Measurements from ENCODE around the gene CACFD1.

CACFD1 gene

GRCh38 chr9:133461975-133462374 is 2.2 kb downstream of the CACFD1 start:
- H3K4me3 ChIP-seq (ENCODE audit: insufficient read depth, low read depth, low read length, poor library complexity, severe bottlenecking) = no peak overlapping the region
- DNase-seq = no peak
- H3K27ac ChIP-seq (ENCODE audit: insufficient read depth, low read length, poor library complexity, severe bottlenecking) = no peak overlapping the region
- no peaks in the 10 kb centered on the region for H3K36me3 ChIP-seq (ENCODE audit: control insufficient read depth, insufficient read depth, low read length)
- peaks cover 9% of the 10 kb centered on the region for H3K4me1 ChIP-seq (ENCODE audit: control insufficient read depth, insufficient read depth, low read length, poor library complexity, severe bottlenecking)
- H3K27me3 ChIP-seq (replicated peaks; ENCODE audit: control insufficient read depth, insufficient read depth, low read length, poor library complexity, severe bottlenecking) = no peaks in the 10 kb centered on the region
- no peaks in the 10 kb centered on the region for H3K9me3 ChIP-seq (ENCODE audit: control insufficient read depth, low read length)

DNA sequence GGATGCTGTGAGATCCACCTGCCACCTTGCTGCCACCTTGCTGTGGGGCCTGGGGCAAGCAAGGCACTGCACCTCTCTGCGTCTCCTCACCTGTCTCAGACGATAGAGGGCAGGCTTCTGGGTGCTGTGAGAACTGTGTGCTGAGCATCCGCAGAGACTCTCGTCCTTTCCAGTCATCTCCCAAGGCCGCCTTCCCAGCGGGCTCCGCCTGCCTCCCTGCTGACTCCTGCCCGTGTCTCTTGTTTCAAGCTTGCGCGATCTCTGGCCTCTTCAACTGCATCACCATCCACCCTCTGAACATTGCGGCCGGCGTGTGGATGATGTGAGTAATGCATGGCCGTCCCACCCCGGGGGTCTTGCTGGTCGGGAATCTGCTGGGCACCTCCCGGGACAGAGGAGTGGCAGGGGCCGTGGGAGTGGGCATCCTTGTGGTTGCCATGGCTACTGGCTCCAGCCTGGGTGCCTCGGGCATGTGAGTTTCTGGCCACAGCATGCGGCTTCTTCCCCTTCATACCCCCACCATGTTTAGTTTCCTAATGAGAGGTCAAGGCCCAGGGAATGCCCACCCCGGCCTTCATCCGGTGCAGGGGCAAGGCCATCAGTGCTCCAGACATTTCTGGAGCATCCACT is 3.6 kb downstream of the CACFD1 start:
- H3K4me1 ChIP-seq (ENCODE audit: control insufficient read depth, insufficient read depth, low read length, poor library complexity, severe bottlenecking) = peaks cover 9% of the 10 kb centered on the region
- H3K4me3 ChIP-seq (ENCODE audit: insufficient read depth, low read depth, low read length, poor library complexity, severe bottlenecking) = no peak overlapping the region
- H3K9me3 ChIP-seq (ENCODE audit: control insufficient read depth, low read length) = no peaks in the 10 kb centered on the region
- H3K27me3 ChIP-seq (replicated peaks; ENCODE audit: control insufficient read depth, insufficient read depth, low read length, poor library complexity, severe bottlenecking) = no peaks in the 10 kb centered on the region
- DNase-seq = no peak
- H3K36me3 ChIP-seq (ENCODE audit: control insufficient read depth, insufficient read depth, low read length) = no peaks in the 10 kb centered on the region
- H3K27ac ChIP-seq (ENCODE audit: insufficient read depth, low read length, poor library complexity, severe bottlenecking) = no peak overlapping the region

DNA sequence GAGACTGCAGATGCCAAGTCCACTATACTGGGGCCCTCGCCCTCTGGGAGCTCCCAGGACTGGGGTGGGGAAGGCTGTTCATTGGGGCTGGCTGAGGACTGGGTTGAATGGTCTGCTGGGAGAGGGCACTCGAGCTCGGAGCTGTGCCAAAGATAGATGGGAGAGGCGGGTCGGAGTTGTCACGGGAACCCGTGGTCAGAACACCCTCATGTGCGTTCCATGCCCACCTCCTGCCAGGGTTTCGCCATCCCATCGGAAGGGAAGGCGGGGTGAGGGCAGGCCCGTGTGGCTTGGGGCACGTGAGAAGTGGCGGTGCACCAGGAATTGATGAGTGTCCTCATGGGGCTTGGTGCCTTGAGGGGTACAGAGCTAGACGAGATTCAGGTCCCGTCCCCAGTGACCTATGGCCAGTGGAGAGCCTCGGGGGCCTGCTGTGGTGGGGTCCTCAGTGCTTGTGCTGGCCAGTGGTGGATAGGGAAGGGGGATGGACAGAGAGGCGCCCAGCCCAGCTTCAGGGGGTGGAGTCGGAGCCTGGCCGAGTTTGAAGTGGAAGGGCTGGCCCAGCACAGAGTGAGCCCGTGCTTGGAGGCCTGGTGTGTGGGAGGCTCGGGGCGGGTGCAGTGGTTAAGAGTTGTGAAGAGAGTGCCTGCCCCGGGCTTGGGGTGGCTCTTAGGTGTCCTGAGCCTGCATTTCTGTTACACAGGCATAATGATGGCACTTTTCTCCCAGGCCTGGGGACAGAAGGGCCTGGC is 4.3 kb downstream of the CACFD1 start:
- Histone ChIP-seq H3K27me3 (replicated peaks; ENCODE audit: control insufficient read depth, insufficient read depth, low read length, poor library complexity, severe bottlenecking) (no peaks in the 10 kb centered on the region), H3K4me1 (ENCODE audit: control insufficient read depth, insufficient read depth, low read length, poor library complexity, severe bottlenecking) (peaks cover 6% of the 10 kb centered on the region), H3K36me3 (ENCODE audit: control insufficient read depth, insufficient read depth, low read length) (no peaks in the 10 kb centered on the region), H3K9me3 (ENCODE audit: control insufficient read depth, low read length) (no peaks in the 10 kb centered on the region), H3K27ac (ENCODE audit: insufficient read depth, low read length, poor library complexity, severe bottlenecking) (no peak overlapping the region), H3K4me3 (ENCODE audit: insufficient read depth, low read depth, low read length, poor library complexity, severe bottlenecking) (no peak overlapping the region)
- DNase-seq = no peak

- DNase-seq = no peak
Observed at GRCh38 chr9:133464638-133465037, 4.9 kb downstream of the CACFD1 start.

DNA sequence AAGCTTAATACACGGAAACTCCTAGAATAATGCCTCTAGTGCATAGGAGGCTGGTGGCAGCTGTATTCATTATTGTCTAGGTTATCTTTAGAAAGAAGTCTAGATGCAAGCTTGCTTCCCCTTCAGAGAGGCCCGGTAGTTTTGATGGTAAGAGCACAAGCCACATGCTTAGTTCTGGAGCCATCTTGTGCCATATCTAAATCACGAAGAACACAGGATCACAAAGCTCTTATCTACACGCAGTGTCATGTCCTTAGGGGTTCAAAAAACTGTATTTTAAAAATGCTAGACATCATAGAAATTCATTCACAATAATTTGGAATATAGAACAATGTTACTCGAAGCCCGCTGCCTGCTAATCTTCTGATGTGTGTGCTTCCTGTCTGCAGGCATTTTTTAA is 6.2 kb downstream of the CACFD1 start:
- Histone ChIP-seq H3K27ac (ENCODE audit: insufficient read depth, low read length, poor library complexity, severe bottlenecking) (no peak overlapping the region), H3K4me3 (ENCODE audit: insufficient read depth, low read depth, low read length, poor library complexity, severe bottlenecking) (no peak overlapping the region), H3K9me3 (ENCODE audit: control insufficient read depth, low read length) (no peaks in the 10 kb centered on the region), H3K36me3 (ENCODE audit: control insufficient read depth, insufficient read depth, low read length) (no peaks in the 10 kb centered on the region), H3K4me1 (ENCODE audit: control insufficient read depth, insufficient read depth, low read length, poor library complexity, severe bottlenecking) (no peaks in the 10 kb centered on the region), H3K27me3 (replicated peaks; ENCODE audit: control insufficient read depth, insufficient read depth, low read length, poor library complexity, severe bottlenecking) (no peaks in the 10 kb centered on the region)
- no peak for DNase-seq

More at GRCh38 chr9:133464638-133465037, 4.9 kb downstream of the CACFD1 start:
- Histone ChIP-seq H3K27me3 (replicated peaks; ENCODE audit: control insufficient read depth, insufficient read depth, low read length, poor library complexity, severe bottlenecking) (no peaks in the 10 kb centered on the region), H3K4me3 (ENCODE audit: insufficient read depth, low read depth, low read length, poor library complexity, severe bottlenecking) (no peak overlapping the region), H3K9me3 (ENCODE audit: control insufficient read depth, low read length) (no peaks in the 10 kb centered on the region), H3K36me3 (ENCODE audit: control insufficient read depth, insufficient read depth, low read length) (no peaks in the 10 kb centered on the region), H3K27ac (ENCODE audit: insufficient read depth, low read length, poor library complexity, severe bottlenecking) (no peak overlapping the region), H3K4me1 (ENCODE audit: control insufficient read depth, insufficient read depth, low read length, poor library complexity, severe bottlenecking) (peaks cover 2% of the 10 kb centered on the region)

DNA sequence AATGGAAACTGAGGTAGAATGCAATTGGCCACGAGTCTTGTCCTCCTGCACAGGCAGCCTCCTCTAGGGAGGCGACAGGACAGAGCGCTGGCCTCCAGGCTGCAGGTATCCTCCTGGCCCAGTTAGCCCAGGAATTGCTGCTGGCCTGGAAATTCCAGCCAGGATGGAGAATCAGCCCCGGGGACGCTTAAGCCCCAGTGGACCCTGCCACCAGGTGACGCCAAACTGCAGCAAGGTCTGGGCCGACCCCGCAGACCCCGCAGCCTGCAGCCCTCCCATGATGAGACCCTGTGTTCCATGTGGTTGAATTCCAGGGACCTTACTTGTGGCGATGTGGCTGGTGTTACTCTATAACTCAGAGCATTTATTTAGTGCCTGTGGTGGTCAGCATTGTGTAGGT is 7.3 kb downstream of the CACFD1 start:
- DNase-seq = no peak
- Histone ChIP-seq H3K4me1 (ENCODE audit: control insufficient read depth, insufficient read depth, low read length, poor library complexity, severe bottlenecking) (no peaks in the 10 kb centered on the region), H3K27me3 (replicated peaks; ENCODE audit: control insufficient read depth, insufficient read depth, low read length, poor library complexity, severe bottlenecking) (no peaks in the 10 kb centered on the region), H3K4me3 (ENCODE audit: insufficient read depth, low read depth, low read length, poor library complexity, severe bottlenecking) (no peak overlapping the region), H3K9me3 (ENCODE audit: control insufficient read depth, low read length) (no peaks in the 10 kb centered on the region), H3K36me3 (ENCODE audit: control insufficient read depth, insufficient read depth, low read length) (no peaks in the 10 kb centered on the region), H3K27ac (ENCODE audit: insufficient read depth, low read length, poor library complexity, severe bottlenecking) (no peak overlapping the region)

- Histone ChIP-seq H3K27me3 (replicated peaks; ENCODE audit: control insufficient read depth, insufficient read depth, low read length, poor library complexity, severe bottlenecking) (no peaks in the 10 kb centered on the region), H3K9me3 (ENCODE audit: control insufficient read depth, low read length) (no peaks in the 10 kb centered on the region), H3K27ac (ENCODE audit: insufficient read depth, low read length, poor library complexity, severe bottlenecking) (no peak overlapping the region), H3K4me3 (ENCODE audit: insufficient read depth, low read depth, low read length, poor library complexity, severe bottlenecking) (no peak overlapping the region), H3K36me3 (ENCODE audit: control insufficient read depth, insufficient read depth, low read length) (no peaks in the 10 kb centered on the region), H3K4me1 (ENCODE audit: control insufficient read depth, insufficient read depth, low read length, poor library complexity, severe bottlenecking) (no peaks in the 10 kb centered on the region)
- no peak for DNase-seq
Observed at GRCh38 chr9:133468374-133468773, 8.6 kb downstream of the CACFD1 start.

- Histone ChIP-seq H3K36me3 (ENCODE audit: control insufficient read depth, insufficient read depth, low read length) (no peaks in the 10 kb centered on the region), H3K27ac (ENCODE audit: insufficient read depth, low read length, poor library complexity, severe bottlenecking) (no peak overlapping the region), H3K27me3 (replicated peaks; ENCODE audit: control insufficient read depth, insufficient read depth, low read length, poor library complexity, severe bottlenecking) (no peaks in the 10 kb centered on the region), H3K9me3 (ENCODE audit: control insufficient read depth, low read length) (no peaks in the 10 kb centered on the region), H3K4me1 (ENCODE audit: control insufficient read depth, insufficient read depth, low read length, poor library complexity, severe bottlenecking) (no peaks in the 10 kb centered on the region), H3K4me3 (ENCODE audit: insufficient read depth, low read depth, low read length, poor library complexity, severe bottlenecking) (no peak overlapping the region)
- DNase-seq = no peak
Observed at GRCh38 chr9:133468777-133469421, 9.1 kb downstream of the CACFD1 start.

DNA sequence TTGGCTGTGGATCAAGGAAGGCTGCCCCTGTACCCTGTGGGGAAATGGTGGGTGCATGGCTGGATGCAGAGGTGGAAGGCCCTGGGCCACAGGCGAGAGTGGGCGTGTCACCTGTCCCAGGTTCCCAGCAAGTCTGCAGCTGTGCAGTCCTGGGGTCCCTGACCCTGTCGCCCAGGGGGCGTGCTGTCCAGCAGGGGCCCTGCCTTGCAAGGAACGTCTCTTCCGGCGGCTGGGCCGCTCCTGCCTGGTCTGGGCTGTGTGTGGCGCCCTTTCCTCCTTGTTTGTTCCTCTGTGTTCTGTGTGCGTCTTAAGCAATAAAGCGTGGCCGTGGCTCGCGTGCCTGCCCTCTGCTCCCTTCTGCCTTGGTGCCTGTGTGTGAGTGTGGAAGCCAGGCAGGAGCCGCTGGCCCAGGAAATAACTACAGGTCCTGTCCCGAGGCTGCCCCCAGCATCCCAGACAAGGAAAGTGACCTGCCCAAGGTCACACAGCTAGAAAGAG is 10.7 kb downstream of the CACFD1 start:
- Histone ChIP-seq H3K4me3 (ENCODE audit: insufficient read depth, low read depth, low read length, poor library complexity, severe bottlenecking) (no peak overlapping the region), H3K36me3 (ENCODE audit: control insufficient read depth, insufficient read depth, low read length) (no peaks in the 10 kb centered on the region), H3K4me1 (ENCODE audit: control insufficient read depth, insufficient read depth, low read length, poor library complexity, severe bottlenecking) (no peaks in the 10 kb centered on the region), H3K27me3 (replicated peaks; ENCODE audit: control insufficient read depth, insufficient read depth, low read length, poor library complexity, severe bottlenecking) (no peaks in the 10 kb centered on the region), H3K9me3 (ENCODE audit: control insufficient read depth, low read length) (no peaks in the 10 kb centered on the region), H3K27ac (ENCODE audit: insufficient read depth, low read length, poor library complexity, severe bottlenecking) (no peak overlapping the region)
- no peak for DNase-seq

GRCh38 chr9:133470988-133471387 is 11.2 kb downstream of the CACFD1 start:
- no peaks in the 10 kb centered on the region for H3K36me3 ChIP-seq (ENCODE audit: control insufficient read depth, insufficient read depth, low read length)
- DNase-seq = no peak
- H3K9me3 ChIP-seq (ENCODE audit: control insufficient read depth, low read length) = no peaks in the 10 kb centered on the region
- H3K27me3 ChIP-seq (replicated peaks; ENCODE audit: control insufficient read depth, insufficient read depth, low read length, poor library complexity, severe bottlenecking) = no peaks in the 10 kb centered on the region
- H3K4me1 ChIP-seq (ENCODE audit: control insufficient read depth, insufficient read depth, low read length, poor library complexity, severe bottlenecking) = no peaks in the 10 kb centered on the region
- no peak overlapping the region for H3K4me3 ChIP-seq (ENCODE audit: insufficient read depth, low read depth, low read length, poor library complexity, severe bottlenecking)
- no peak overlapping the region for H3K27ac ChIP-seq (ENCODE audit: insufficient read depth, low read length, poor library complexity, severe bottlenecking)

All from effector memory CD4-positive, alpha-beta T cell (primary cell).